SIG-M5 treated with dmso at 0.1 percent for 504 hours (cell line): ENCODE data around the gene LRRFIP2.
"Not testable (repeated sequence)": the region's sequence is repeated elsewhere in the genome, so short reads cannot be mapped to it uniquely, and the experiment has no call there.

Experiments
- DNase-seq: peaks from one replicate; lab custom pipeline; 2025; ENCODE audit not compliant: unreplicated experiment; lab: John Stamatoyannopoulos, UW

LRRFIP2 gene

GRCh38 chr3:37174532-37175126 lies at the start of gene LRRFIP2:
LRRFIP2 (minus strand) TSS chr3:37174582; CDS start chr3:37148983, 25,599 bp downstream.
- no peak for DNase-seq

GRCh38 chr3:37223576-37223975 lies 49.2 kb upstream of the LRRFIP2 start:
- no peak for DNase-seq

GRCh38 chr3:37223141-37223558 lies 48.8 kb upstream of the LRRFIP2 start:
- DNase-seq = no peak

- DNase-seq = not testable (repeated sequence)
Observed at GRCh38 chr3:37222542-37222941, 48.2 kb upstream of the LRRFIP2 start.

- no peak for DNase-seq
Observed at GRCh38 chr3:37221407-37221806, 47.0 kb upstream of the LRRFIP2 start.

- no peak for DNase-seq
Observed at GRCh38 chr3:37219266-37219665, 44.9 kb upstream of the LRRFIP2 start.

- no peak for DNase-seq
Observed at GRCh38 chr3:37218206-37218605, 43.8 kb upstream of the LRRFIP2 start.

GRCh38 chr3:37217098-37217849 lies 42.9 kb upstream of the LRRFIP2 start:
- DNase-seq = no peak

- DNase-seq = no peak
Observed at GRCh38 chr3:37216597-37217097, 42.3 kb upstream of the LRRFIP2 start.

- DNase-seq = no peak
Observed at GRCh38 chr3:37214076-37214475, 39.7 kb upstream of the LRRFIP2 start.

GRCh38 chr3:37210230-37210629 lies 35.8 kb upstream of the LRRFIP2 start:
- DNase-seq = no peak

GRCh38 chr3:37208576-37208975 lies 34.2 kb upstream of the LRRFIP2 start:
- DNase-seq = not testable (repeated sequence)

GRCh38 chr3:37208008-37208407 lies 33.6 kb upstream of the LRRFIP2 start:
- not testable (repeated sequence) for DNase-seq

- DNase-seq = not testable (repeated sequence)
Observed at GRCh38 chr3:37206041-37206440, 31.7 kb upstream of the LRRFIP2 start.

GRCh38 chr3:37204314-37204713 lies 29.9 kb upstream of the LRRFIP2 start:
- DNase-seq = no peak

GRCh38 chr3:37202035-37202434 lies 27.7 kb upstream of the LRRFIP2 start:
- no peak for DNase-seq

- DNase-seq = no peak
Observed at GRCh38 chr3:37200141-37200540, 25.8 kb upstream of the LRRFIP2 start.

- DNase-seq = no peak
Observed at GRCh38 chr3:37198996-37199395, 24.6 kb upstream of the LRRFIP2 start.

- no peak for DNase-seq
Observed at GRCh38 chr3:37198547-37198946, 24.2 kb upstream of the LRRFIP2 start.

- no peak for DNase-seq
Observed at GRCh38 chr3:37197810-37198371, 23.5 kb upstream of the LRRFIP2 start.

GRCh38 chr3:37194533-37194932 lies 20.2 kb upstream of the LRRFIP2 start:
- DNase-seq = no peak

GRCh38 chr3:37190667-37191066 lies 16.3 kb upstream of the LRRFIP2 start:
- no peak for DNase-seq
